K562 (cell line): Measurements from ENCODE around the gene TOX3. TPM values are rescaled to one million over a fixed set of nuclear protein-coding genes. Genes with fewer than 3 reads are reported as not detected.

ENCODE experiments used
- FOXJ2 ChIP-seq: fragments of 200-800 bp; sonication (Bioruptor generic); IDR thresholded peaks from 2 replicates; pipeline ENCODE4 v1.6.1; 2016; ENCODE audit warnings: missing genetic modification characterization, missing compliant biosample characterization
- HNRNPL ChIP-seq: fragments of 200-400 bp; formaldehyde crosslinking; IDR thresholded peaks from 2 replicates; pipeline ENCODE4 v1.6.1; 2017; ENCODE audit warnings: low read depth, mild to moderate bottlenecking, low read length
- HSF4 ChIP-seq: fragments of 250-450 bp; sonication (Bioruptor Pico); IDR thresholded peaks from 2 replicates; pipeline ENCODE4 v2.1.2; 2022; ENCODE audit warnings: mild to moderate bottlenecking, moderate library complexity, borderline replicate concordance
- XRCC4 ChIP-seq: IDR thresholded peaks from one replicate; pipeline ENCODE4 v1.6.1; 2011; ENCODE audit not compliant: insufficient read depth, insufficient read length; ENCODE audit errors: extremely low read depth
- ZNF133 ChIP-seq: fragments of 250-450 bp; sonication (Bioruptor Pico); IDR thresholded peaks from 2 replicates; pipeline ENCODE4 v1.4.0; 2020; ENCODE audit warnings: mild to moderate bottlenecking
- ZNF77 ChIP-seq: fragments of 250-450 bp; sonication (Bioruptor Pico); IDR thresholded peaks from 2 replicates; pipeline ENCODE4 v1.5.0; 2020
- polyA plus RNA-seq, 8 experiments: library from polyadenylated mRNA; depleted of rRNA in 4 of 8; stranded (reverse) in 5 of 8; unstranded in 3 of 8; fragments of >200 nt; fragmentation: Nextera tagmentation in 2 of 8; fragmentation: Illumina TruSeq in 1 of 8; extraction: Ambion mirVana in 2 of 8; extraction: Trizol in 1 of 8; gene quantifications; 2 replicates each; pipeline versions ENCODE4 v1.2.1 to v1.2.3, GENCODE V29; 2011 to 2014; ENCODE audit warnings: inconsistent platforms in 1 of 8, missing spikeins in 1 of 8
- total RNA-seq, 7 experiments: library from RNA; depleted of rRNA in 6 of 7; stranded (reverse); fragments of >200 nt in 6 of 7; fragmentation: Illumina TruSeq in 2 of 7; extraction: Trizol in 2 of 7; gene quantifications; 2 replicates each; pipeline versions ENCODE4 v1.2.1 to v1.2.3, GENCODE V29; 2011 to 2021; ENCODE audit warnings: low replicate concordance in 1 of 7
- TF ChIP-seq, protein P1 (sequence below): fragments of 450-650 bp; IDR thresholded peaks from 2 replicates; pipeline ENCODE4 v1.6.1; 2018; ENCODE audit not compliant: partially characterized antibody
- TF ChIP-seq, protein P2 (sequence below), 2 experiments: fragments of 450-650 bp; IDR thresholded peaks; 2 replicates each; pipeline ENCODE4 v1.6.1; 2016
- TF ChIP-seq, protein P3 (sequence below): fragments of 150-350 bp; IDR thresholded peaks from 2 replicates; pipeline ENCODE4 v1.6.1; 2014; ENCODE audit warnings: low read depth, mild to moderate bottlenecking, low read length, borderline replicate concordance

Gene TOX3
- total and polyA plus RNA-seq, 9 of the 15 experiments (the other 6 are each of a cell fraction or from before 2014, with no cell fraction given), result not detected

DNA sequence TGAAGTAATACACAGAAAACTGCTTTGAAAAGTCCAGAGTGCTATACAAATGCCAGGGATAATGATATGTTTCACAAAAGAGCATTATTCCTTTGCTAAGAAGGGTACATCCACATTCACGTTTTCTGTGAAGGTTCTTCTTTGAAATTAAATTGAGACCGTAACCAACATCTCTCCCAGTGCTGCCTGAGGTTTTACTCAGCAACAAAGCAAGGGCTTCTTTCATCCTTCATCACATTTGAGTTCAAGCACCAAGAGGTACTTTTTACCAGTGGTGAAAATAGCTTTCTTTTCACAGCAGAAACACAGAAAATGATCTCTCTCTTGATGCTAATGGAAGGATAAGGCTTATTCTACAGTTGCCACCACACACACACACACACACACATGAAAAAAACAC is 113.3 kb downstream of the TOX3 start (continued):
- TF ChIP-seq, protein P1, sequence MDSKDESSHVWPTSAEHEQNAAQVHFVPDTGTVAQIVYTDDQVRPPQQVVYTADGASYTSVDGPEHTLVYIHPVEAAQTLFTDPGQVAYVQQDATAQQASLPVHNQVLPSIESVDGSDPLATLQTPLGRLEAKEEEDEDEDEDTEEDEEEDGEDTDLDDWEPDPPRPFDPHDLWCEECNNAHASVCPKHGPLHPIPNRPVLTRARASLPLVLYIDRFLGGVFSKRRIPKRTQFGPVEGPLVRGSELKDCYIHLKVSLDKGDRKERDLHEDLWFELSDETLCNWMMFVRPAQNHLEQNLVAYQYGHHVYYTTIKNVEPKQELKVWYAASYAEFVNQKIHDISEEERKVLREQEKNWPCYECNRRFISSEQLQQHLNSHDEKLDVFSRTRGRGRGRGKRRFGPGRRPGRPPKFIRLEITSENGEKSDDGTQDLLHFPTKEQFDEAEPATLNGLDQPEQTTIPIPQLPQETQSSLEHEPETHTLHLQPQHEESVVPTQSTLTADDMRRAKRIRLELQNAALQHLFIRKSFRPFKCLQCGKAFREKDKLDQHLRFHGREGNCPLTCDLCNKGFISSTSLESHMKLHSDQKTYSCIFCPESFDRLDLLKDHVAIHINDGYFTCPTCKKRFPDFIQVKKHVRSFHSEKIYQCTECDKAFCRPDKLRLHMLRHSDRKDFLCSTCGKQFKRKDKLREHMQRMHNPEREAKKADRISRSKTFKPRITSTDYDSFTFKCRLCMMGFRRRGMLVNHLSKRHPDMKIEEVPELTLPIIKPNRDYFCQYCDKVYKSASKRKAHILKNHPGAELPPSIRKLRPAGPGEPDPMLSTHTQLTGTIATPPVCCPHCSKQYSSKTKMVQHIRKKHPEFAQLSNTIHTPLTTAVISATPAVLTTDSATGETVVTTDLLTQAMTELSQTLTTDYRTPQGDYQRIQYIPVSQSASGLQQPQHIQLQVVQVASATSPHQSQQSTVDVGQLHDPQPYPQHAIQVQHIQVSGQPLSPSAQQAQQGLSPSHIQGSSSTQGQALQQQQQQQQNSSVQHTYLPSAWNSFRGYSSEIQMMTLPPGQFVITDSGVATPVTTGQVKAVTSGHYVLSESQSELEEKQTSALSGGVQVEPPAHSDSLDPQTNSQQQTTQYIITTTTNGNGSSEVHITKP, result no peak
- TF ChIP-seq, protein P2, sequence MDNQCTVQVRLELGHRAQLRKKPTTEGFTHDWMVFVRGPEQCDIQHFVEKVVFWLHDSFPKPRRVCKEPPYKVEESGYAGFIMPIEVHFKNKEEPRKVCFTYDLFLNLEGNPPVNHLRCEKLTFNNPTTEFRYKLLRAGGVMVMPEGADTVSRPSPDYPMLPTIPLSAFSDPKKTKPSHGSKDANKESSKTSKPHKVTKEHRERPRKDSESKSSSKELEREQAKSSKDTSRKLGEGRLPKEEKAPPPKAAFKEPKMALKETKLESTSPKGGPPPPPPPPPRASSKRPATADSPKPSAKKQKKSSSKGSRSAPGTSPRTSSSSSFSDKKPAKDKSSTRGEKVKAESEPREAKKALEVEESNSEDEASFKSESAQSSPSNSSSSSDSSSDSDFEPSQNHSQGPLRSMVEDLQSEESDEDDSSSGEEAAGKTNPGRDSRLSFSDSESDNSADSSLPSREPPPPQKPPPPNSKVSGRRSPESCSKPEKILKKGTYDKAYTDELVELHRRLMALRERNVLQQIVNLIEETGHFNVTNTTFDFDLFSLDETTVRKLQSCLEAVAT (IDR thresholded peaks at IDR 0.05), result no peak
- no peak for TF ChIP-seq FOXJ2 (tag)
- TF ChIP-seq ZNF133 (CRISPR knock-in tag), result no peak
- no peak for TF ChIP-seq XRCC4
- TF ChIP-seq HSF4 (CRISPR knock-in tag), result no peak
- TF ChIP-seq, protein P3, sequence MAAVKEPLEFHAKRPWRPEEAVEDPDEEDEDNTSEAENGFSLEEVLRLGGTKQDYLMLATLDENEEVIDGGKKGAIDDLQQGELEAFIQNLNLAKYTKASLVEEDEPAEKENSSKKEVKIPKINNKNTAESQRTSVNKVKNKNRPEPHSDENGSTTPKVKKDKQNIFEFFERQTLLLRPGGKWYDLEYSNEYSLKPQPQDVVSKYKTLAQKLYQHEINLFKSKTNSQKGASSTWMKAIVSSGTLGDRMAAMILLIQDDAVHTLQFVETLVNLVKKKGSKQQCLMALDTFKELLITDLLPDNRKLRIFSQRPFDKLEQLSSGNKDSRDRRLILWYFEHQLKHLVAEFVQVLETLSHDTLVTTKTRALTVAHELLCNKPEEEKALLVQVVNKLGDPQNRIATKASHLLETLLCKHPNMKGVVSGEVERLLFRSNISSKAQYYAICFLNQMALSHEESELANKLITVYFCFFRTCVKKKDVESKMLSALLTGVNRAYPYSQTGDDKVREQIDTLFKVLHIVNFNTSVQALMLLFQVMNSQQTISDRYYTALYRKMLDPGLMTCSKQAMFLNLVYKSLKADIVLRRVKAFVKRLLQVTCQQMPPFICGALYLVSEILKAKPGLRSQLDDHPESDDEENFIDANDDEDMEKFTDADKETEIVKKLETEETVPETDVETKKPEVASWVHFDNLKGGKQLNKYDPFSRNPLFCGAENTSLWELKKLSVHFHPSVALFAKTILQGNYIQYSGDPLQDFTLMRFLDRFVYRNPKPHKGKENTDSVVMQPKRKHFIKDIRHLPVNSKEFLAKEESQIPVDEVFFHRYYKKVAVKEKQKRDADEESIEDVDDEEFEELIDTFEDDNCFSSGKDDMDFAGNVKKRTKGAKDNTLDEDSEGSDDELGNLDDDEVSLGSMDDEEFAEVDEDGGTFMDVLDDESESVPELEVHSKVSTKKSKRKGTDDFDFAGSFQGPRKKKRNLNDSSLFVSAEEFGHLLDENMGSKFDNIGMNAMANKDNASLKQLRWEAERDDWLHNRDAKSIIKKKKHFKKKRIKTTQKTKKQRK, result no peak
- TF ChIP-seq ZNF77 (CRISPR knock-in tag), result no peak
- no peak for TF ChIP-seq HNRNPL
